AG04450 (cell line): ENCODE data around the gene SETDB1. TPM values are rescaled to one million over a fixed set of nuclear protein-coding genes. Genes with fewer than 3 reads are reported as not detected.
A peak's percentile ranks its signal among the peaks of the same experiment; 100 is the strongest.

Source experiments
- CTCF ChIA-PET: fragments of 300-600, 350-600 bp; formaldehyde crosslinking; extraction: SDS; loops from one replicate; lab custom pipeline; 2022; ENCODE audit warnings: antibody characterized with exemption, inconsistent platforms; lab: Charles Lee
- POLR2A ChIA-PET: fragments of 350-600 bp; formaldehyde crosslinking; extraction: SDS; loops from one replicate; lab custom pipeline; 2021; ENCODE audit warnings: antibody characterized with exemption, inconsistent platforms; lab: Yijun Ruan, JAX
- DNase-seq: peaks from one replicate; pipeline ENCODE4 v3.0.0-alpha.2; 2011; ENCODE audit warnings: low read depth, low spot score
- H3K27ac ChIP-seq: one replicate; pipeline ENCODE4 v1.5.1; 2012; ENCODE audit warnings: low read depth, low read length, control low read depth
- H3K27me3 ChIP-seq: one replicate; pipeline ENCODE4 v1.6.0; 2012; ENCODE audit warnings: low read length; ENCODE audit not compliant: control insufficient read depth, insufficient read depth
- H3K4me3 ChIP-seq: 2 replicates; pipeline ENCODE4 v1.5.1; 2011; ENCODE audit warnings: mild to moderate bottlenecking, low read depth, low read length, control low read depth
- H3K9me3 ChIP-seq: 2 replicates; pipeline ENCODE4 v1.5.1; 2012; ENCODE audit warnings: low read length; ENCODE audit not compliant: control insufficient read depth, insufficient read depth
- CTCF ChIP-seq: IDR thresholded peaks from 2 replicates; pipeline ENCODE4 v1.5.1; 2011; ENCODE audit warnings: low read depth, low read length, control low read depth, inconsistent platforms
- polyA plus RNA-seq: library from polyadenylated mRNA; depleted of rRNA; stranded (reverse); fragments of >200 nt; gene quantifications from 2 replicates; pipeline ENCODE4 v1.2.3, GENCODE V29; 2011

The SETDB1 gene
- polyA plus RNA-seq, 1 experiment = 35.5 TPM

GRCh38 chr1:151003180-151003579 is 77.0 kb downstream of the SETDB1 start:
- ChIA-PET POLR2A (interaction anchor here (0.6 kb wide), 1 partner anchor 10 kb away, joined by 4 read pairs; no protein-coding TSS in a partner anchor), CTCF (interaction anchor here (0.6 to 5.1 kb wide), 2 partner anchors 8 to 81 kb away, joined by 6 to 63 read pairs; no protein-coding TSS in a partner anchor)
- no peak overlapping the region for H3K4me3 ChIP-seq
- DNase-seq = no peak
- no peaks in the 10 kb centered on the region for H3K9me3 ChIP-seq
- no peaks in the 10 kb centered on the region for H3K27me3 ChIP-seq
- no peak for TF ChIP-seq CTCF
- no peak overlapping the region for H3K27ac ChIP-seq

GRCh38 chr1:151005729-151006319 is 79.7 kb downstream of the SETDB1 start:
- DNase-seq = no peak
- no peak for TF ChIP-seq CTCF
- Histone ChIP-seq H3K27ac (peak overlapping the region; percentile 65), H3K27me3 (no peaks in the 10 kb centered on the region), H3K9me3 (no peaks in the 10 kb centered on the region), H3K4me3 (peak overlapping the region; percentile 70)
- POLR2A ChIA-PET = interaction anchor here (0.5 to 1.9 kb wide), 5 partner anchors 8 to 444 kb away, joined by 3 to 8 read pairs (median 5); no protein-coding TSS in a partner anchor
- CTCF ChIA-PET = interaction anchor here (0.5 to 5.1 kb wide), 18 partner anchors 11 to 540 kb away, joined by 3 to 63 read pairs (median 4); partner anchors contain the start of genes ANXA9, C1orf56, CERS2 and MLLT11

GRCh38 chr1:151006327-151007052 is 80.3 kb downstream of the SETDB1 start, which contains the start of gene MINDY1:
Gene MINDY1 (minus strand): TSS chr1:151006902. CDS start chr1:151002617, 4,285 bp downstream.
- H3K27ac ChIP-seq = peak within 1 kb of the TSS; percentile 66
- H3K27me3 ChIP-seq = no peaks in the 10 kb centered on the region
- peak within 1 kb of the TSS; percentile 70 for H3K4me3 ChIP-seq
- CTCF ChIA-PET = interaction anchor here (0.5 to 5.1 kb wide), 19 partner anchors 11 to 541 kb away, joined by 3 to 63 read pairs (median 4); partner anchors contain the start of genes ANXA9, C1orf56, CERS2 and MLLT11
- POLR2A ChIA-PET = interaction anchor here (0.5 to 1.9 kb wide), 5 partner anchors 9 to 444 kb away, joined by 3 to 8 read pairs (median 5); no protein-coding TSS in a partner anchor
- peak; percentile 72 for TF ChIP-seq CTCF
- H3K9me3 ChIP-seq = no peaks in the 10 kb centered on the region
- peak; percentile 63 for DNase-seq

- Histone ChIP-seq H3K27me3 (no peaks in the 10 kb centered on the region), H3K9me3 (no peaks in the 10 kb centered on the region), H3K4me3 (peak overlapping the region; percentile 45), H3K27ac (peak overlapping the region; percentile 66)
- no peak for TF ChIP-seq CTCF
- POLR2A ChIA-PET = no interaction called here
- CTCF ChIA-PET = interaction anchor here (2.2 kb wide), 1 partner anchor 17 kb away, joined by 9 read pairs; no protein-coding TSS in a partner anchor
- DNase-seq = no peak
Measured at GRCh38 chr1:151007853-151008243, 81.7 kb downstream of the SETDB1 start.
